ENCODE results near the gene TANGO2. TPM values are rescaled to one million over a fixed set of nuclear protein-coding genes. Genes with fewer than 3 reads are reported as not detected.

The TANGO2 gene
- total and polyA plus RNA-seq, 7 donors, result 20.6 to 73.3 (median 34.9) TPM

GRCh38 chr22:20008221-20008995, 12.5 kb upstream of the TANGO2 start:
- 85 to 89% (median 88%) methylated on average over 8 to 11 of the region's 11 CpGs for WGBS, 3 donors
- peak in 1 of 2 donors; percentile 18 for DNase-seq

GRCh38 chr22:20009018-20009491, 11.9 kb upstream of the TANGO2 start:
- 81 to 92% (median 88%) methylated on average over 7 to 9 of the region's 9 CpGs for whole genome bisulfite sequencing, 3 donors
- Histone ChIP-seq H3K4me1 (peaks cover 6% of the 10 kb centered on the region), H3K9me3 (no peaks in the 10 kb centered on the region), H3K27ac (no peak overlapping the region), H3K36me3 (ENCODE audit: insufficient read depth in 1 of 2, low read depth in 1 of 2) (no peaks in the 10 kb centered on the region), H3K4me3 (no peak overlapping the region), H3K27me3 (ENCODE audit: insufficient read depth in 3 of 3, low read length in 2 of 3) (no peaks in the 10 kb centered on the region)
- no peak for TF ChIP-seq CTCF (IDR thresholded peaks at IDR 0.05)
- no peak for ATAC-seq
- intact Hi-C loops (cut with DNase I), result no loop called here
- DNase-seq, result peak in 1 of 2 donors; percentile 42

More at GRCh38 chr22:20008221-20008995, 12.5 kb upstream of the TANGO2 start:
- H3K27me3 ChIP-seq (ENCODE audit: insufficient read depth in 3 of 3, low read length in 2 of 3), result no peaks in the 10 kb centered on the region
- ATAC-seq, result no peak
- H3K36me3 ChIP-seq (ENCODE audit: insufficient read depth in 1 of 2, low read depth in 1 of 2), result no peaks in the 10 kb centered on the region
- no peak for TF ChIP-seq CTCF (IDR thresholded peaks at IDR 0.05)
- intact Hi-C loops (cut with DNase I), result no loop called here
- no peaks in the 10 kb centered on the region for H3K9me3 ChIP-seq
- H3K4me1 ChIP-seq, result no peaks in the 10 kb centered on the region
- H3K4me3 ChIP-seq, result no peak overlapping the region
- H3K27ac ChIP-seq, result no peak overlapping the region

GRCh38 chr22:20009582-20010306, 11.2 kb upstream of the TANGO2 start:
- no peaks in the 10 kb centered on the region for H3K36me3 ChIP-seq (ENCODE audit: insufficient read depth in 1 of 2, low read depth in 1 of 2)
- no peaks in the 10 kb centered on the region for H3K27me3 ChIP-seq (ENCODE audit: insufficient read depth in 3 of 3, low read length in 2 of 3)
- no peaks in the 10 kb centered on the region for H3K9me3 ChIP-seq
- DNase-seq, result peak in 1 of 2 donors; percentile 44
- no peak overlapping the region for H3K4me3 ChIP-seq
- peaks cover 12% of the 10 kb centered on the region for H3K4me1 ChIP-seq
- 87 to 90% (median 88%) methylated on average over 8 of the region's 8 CpGs for WGBS, 3 donors
- ATAC-seq, result no peak
- intact Hi-C loops (cut with DNase I), result no loop called here
- H3K27ac ChIP-seq, result no peak overlapping the region
- TF ChIP-seq CTCF (IDR thresholded peaks at IDR 0.05), result no peak

- 79 to 89% (median 83%) methylated on average over 14 of the region's 14 CpGs for WGBS, 3 donors
- Histone ChIP-seq H3K9me3 (no peaks in the 10 kb centered on the region), H3K27me3 (ENCODE audit: insufficient read depth in 3 of 3, low read length in 2 of 3) (no peaks in the 10 kb centered on the region), H3K27ac (no peak overlapping the region), H3K4me3 (no peak overlapping the region), H3K4me1 (peaks cover 14% of the 10 kb centered on the region), H3K36me3 (ENCODE audit: insufficient read depth in 1 of 2, low read depth in 1 of 2) (no peaks in the 10 kb centered on the region)
- ATAC-seq (peak in 1 of 4 donors; percentile 12), DNase-seq (peak in 1 of 2 donors; percentile 31)
- no peak for TF ChIP-seq CTCF (IDR thresholded peaks at IDR 0.05)
- intact Hi-C loops (cut with DNase I), result no loop called here
These were observed 10.4 kb upstream of the TANGO2 start for GRCh38 chr22:20010307-20011122.
